Pulmonary artery endothelial cell (primary cell): Measurements from ENCODE around the gene RNASEL. TPM values are rescaled to one million over a fixed set of nuclear protein-coding genes. Genes with fewer than 3 reads are reported as not detected.
"Not testable (repeated sequence)": the region's sequence is repeated elsewhere in the genome, so short reads cannot be mapped to it uniquely, and the experiment has no call there.

Experiments used
- DNase-seq: peaks from one replicate; pipeline ENCODE4 v3.0.0-alpha.2; 2011; ENCODE audit warnings: low read depth, low spot score
- total RNA-seq: library from RNA; depleted of rRNA; stranded (reverse); fragments of >200 nt; gene quantifications from 2 replicates; pipeline ENCODE4 v1.2.3, GENCODE V29; 2014

RNASEL gene
- total RNA-seq = 2.2 and 5.0 TPM in 2 replicates

- no peak for DNase-seq
These were observed at the start of gene RNASEL for GRCh38 chr1:182588500-182589396. Gene RNASEL (minus strand): TSS chr1:182589256. CDS start chr1:182586806, 2,450 bp downstream.

- DNase-seq = no peak
These were observed 48.7 kb upstream of the RNASEL start for GRCh38 chr1:182637769-182638168.

GRCh38 chr1:182635871-182636270 is 46.8 kb upstream of the RNASEL start:
- DNase-seq = no peak

- DNase-seq = no peak
These were observed 45.4 kb upstream of the RNASEL start for GRCh38 chr1:182634306-182635072.

GRCh38 chr1:182633657-182634281 is 44.7 kb upstream of the RNASEL start:
- DNase-seq = no peak

- no peak for DNase-seq
These were observed 44.0 kb upstream of the RNASEL start for GRCh38 chr1:182633031-182633430.

GRCh38 chr1:182632441-182632857 is 43.4 kb upstream of the RNASEL start:
- not testable (repeated sequence) for DNase-seq

- no peak for DNase-seq
These were observed 42.9 kb upstream of the RNASEL start for GRCh38 chr1:182631954-182632353.

- no peak for DNase-seq
These were observed 42.1 kb upstream of the RNASEL start for GRCh38 chr1:182631053-182631677.

GRCh38 chr1:182630586-182630985 is 41.5 kb upstream of the RNASEL start:
- no peak for DNase-seq

GRCh38 chr1:182629499-182630096 is 40.5 kb upstream of the RNASEL start:
- no peak for DNase-seq

- no peak for DNase-seq
These were observed 40.0 kb upstream of the RNASEL start for GRCh38 chr1:182629080-182629479.

- no peak for DNase-seq
These were observed 39.6 kb upstream of the RNASEL start for GRCh38 chr1:182628657-182629056.

- no peak for DNase-seq
These were observed 38.6 kb upstream of the RNASEL start for GRCh38 chr1:182627622-182628021.

GRCh38 chr1:182626527-182626926 is 37.5 kb upstream of the RNASEL start:
- no peak for DNase-seq

- DNase-seq = no peak
These were observed 36.9 kb upstream of the RNASEL start for GRCh38 chr1:182625719-182626504.

GRCh38 chr1:182625024-182625423 is 36.0 kb upstream of the RNASEL start:
- no peak for DNase-seq

GRCh38 chr1:182624577-182624976 is 35.5 kb upstream of the RNASEL start:
- no peak for DNase-seq

GRCh38 chr1:182622901-182623528 is 34.0 kb upstream of the RNASEL start:
- DNase-seq = no peak

GRCh38 chr1:182621906-182622305 is 32.9 kb upstream of the RNASEL start:
- no peak for DNase-seq
